MV-4-11 (cell line): ENCODE data around the gene FRMD4A.
"Not testable (repeated sequence)": the region's sequence is repeated elsewhere in the genome, so short reads cannot be mapped to it uniquely, and the experiment has no call there.

ENCODE experiments used
- DNase-seq: peaks from one replicate; lab custom pipeline; 2025; lab: John Stamatoyannopoulos, UW

FRMD4A gene

DNA sequence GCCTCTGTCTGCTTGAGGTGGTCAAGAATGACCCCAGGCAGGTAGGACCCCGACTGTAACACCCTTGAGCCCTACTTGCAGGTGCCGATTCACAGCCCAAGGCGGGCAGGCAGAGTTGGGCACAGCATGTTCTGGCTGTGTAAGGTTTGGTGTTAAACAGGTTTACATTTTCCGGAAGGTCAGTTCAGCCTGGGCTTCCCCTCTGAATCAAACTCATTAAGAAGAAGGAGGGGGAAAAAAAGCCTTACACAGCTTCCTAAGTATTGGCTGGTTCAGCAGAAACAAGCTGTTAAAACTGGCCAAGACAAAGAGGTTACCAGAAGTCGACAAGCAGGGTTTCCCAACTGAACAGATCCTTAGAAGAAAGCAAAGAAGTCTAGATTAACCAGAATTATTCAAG lies 611.3 kb downstream of the FRMD4A start:
- no peak for DNase-seq

DNA sequence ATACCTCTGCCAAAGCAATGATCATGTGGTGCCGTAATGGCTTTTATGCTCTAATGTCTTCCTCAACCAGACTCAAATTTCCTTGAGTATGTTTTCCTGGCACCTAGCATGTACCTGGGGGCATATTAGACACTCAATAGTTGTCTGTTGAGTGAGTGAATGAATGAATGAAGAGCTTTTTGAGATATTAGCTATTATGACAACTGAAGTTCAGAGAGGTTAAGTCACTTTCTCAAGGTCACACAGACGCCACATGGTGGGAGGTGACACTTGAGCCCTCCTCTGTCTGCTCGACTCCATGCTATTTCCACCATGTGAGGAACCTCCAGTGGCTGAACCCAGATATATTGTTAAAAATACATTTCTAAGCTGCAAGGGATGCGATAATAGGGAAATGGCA lies 611.9 kb downstream of the FRMD4A start:
- DNase-seq, result no peak

DNA sequence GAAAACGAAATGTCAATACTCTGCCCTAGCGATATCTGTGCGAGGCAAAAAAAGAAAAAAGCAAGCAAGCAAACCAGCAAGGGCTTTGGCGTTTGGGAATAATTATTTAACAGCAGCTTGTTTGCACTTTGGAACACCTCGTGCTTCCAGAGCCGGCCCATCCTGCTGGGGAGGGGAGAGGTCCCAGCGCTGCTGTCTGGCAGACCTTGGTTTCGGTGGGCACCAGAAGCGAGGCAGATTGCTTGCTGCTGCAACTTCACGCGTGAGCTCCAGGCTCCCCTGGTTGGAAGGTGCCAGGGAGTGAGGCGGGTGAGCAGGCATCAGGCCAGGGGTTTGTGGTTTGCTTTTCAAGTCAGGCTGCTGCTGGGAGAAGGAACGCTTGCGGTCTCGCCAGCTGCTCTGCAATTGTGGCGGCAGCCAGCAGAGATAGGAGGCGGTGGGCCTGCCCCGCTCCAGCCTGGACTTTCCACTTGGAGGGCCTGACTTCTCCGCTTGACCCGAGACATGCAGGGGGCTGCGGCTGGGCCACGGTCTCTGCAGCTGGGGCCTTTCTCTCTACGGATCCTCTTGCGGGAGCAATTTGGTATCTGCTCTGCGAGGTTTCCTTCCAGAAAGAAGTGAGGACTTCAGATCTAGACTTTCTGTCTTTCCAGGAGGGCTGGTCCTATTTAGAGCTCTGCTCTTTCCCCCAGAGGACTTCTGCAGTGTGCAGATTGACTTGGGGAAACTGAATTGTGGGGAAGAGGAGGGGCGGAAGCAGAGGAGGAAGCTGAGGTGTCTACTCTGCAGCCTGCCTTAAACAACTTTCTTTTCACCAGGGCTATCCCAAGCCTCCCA lies 612.6 kb downstream of the FRMD4A start:
- DNase-seq, result peak; percentile 89

DNA sequence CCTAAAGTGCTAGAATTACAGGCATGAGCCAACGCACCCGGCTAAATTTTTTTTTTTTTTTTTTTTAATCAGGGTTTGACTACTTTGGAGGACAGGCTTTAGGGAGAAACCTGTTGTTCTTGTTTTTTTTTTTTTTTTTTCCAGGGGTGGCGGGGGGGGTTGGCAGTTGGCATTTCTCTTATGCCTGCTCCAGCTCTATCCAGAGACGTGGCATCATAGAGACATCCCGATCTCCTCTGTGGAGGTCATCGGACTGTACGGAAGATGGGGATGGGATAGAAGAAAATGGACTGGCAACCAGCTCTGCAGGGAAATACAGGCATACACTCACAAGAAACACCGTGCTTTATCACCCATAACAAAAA lies 613.2 kb downstream of the FRMD4A start:
- DNase-seq, result no peak

DNA sequence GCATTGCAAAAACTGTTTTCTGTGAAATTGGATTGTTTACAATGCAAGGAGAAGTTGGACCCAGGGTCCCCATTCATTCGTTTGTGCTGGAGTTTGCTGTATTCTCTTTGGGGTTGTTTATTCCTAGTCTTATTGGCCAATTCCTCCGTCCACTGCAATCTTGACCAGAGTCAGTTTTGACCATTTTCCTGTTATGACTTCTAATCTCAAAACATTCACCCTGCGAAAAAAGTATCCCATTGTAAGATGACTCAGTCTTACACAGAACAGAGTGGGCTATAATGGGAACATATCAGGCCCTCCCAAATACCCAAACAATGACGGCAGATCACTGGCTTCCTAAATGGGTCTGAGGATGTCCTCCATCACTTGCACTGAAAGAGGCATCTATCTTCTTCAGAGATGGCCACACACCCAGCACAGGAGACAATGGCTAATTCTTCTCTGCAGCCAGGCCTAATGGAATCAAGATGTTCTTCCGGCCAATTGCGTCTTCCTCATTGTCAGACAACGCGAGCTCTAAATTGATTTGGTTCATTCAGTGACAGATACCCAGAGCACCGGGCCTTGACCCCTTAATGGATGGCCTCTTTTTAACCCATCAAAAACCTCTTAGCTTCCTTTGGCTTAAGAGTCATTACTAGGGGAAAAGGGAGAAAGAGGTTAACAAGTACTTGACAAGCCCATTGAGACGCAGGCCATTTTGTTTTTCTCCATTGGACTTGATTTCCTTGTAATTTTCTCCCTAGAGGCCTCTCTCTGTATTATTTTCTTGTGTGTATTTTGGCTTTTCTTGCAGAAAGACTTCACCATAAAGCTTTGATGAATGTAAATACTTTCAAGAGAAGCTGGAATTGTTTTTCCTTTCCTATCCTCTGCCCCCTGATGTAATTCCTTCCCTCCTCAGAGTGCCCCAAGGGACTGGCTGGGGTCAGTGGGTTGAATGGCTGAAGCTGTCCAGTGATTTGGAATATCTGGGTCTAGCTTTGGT lies 614.3 kb downstream of the FRMD4A start:
- DNase-seq, result no peak

DNA sequence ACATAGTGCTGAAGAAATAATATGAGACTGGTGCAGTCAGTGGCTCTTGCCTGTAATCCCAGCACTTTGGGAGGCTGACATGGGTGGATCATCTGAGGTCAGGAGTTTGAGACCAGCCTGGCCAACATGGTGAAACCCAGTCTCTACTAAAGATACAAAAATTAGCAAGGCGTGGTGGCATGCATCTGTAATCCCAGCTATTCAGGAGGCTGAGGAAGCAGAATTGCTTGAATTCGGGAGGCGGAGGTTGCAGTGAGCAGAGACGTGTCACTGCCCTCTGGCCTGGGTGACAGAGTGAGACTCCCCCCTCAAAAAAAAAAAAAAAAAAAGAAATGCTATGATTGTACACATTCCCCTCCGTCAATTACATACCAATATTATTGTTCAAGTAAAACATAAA lies 615.1 kb downstream of the FRMD4A start:
- not testable (repeated sequence) for DNase-seq

DNA sequence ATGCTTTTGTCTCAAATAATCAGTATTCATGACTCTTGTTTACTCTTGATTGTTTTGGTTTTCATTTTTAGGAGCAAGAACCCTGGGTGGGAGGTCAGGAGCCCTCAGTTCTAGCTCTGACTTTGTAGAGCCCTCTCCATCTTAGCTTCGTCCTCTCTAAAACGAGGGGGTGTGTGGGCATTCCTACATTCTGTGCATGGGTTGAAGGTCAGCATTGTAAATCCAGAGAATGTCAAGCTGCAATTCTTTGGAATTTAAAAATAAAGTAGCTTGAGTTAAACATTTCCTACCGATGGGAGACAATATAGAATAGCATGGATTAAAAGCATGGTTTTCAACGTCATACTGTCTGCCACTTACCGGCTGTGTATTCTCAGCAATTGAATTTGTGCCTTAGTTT lies 615.6 kb downstream of the FRMD4A start:
- no peak for DNase-seq

DNA sequence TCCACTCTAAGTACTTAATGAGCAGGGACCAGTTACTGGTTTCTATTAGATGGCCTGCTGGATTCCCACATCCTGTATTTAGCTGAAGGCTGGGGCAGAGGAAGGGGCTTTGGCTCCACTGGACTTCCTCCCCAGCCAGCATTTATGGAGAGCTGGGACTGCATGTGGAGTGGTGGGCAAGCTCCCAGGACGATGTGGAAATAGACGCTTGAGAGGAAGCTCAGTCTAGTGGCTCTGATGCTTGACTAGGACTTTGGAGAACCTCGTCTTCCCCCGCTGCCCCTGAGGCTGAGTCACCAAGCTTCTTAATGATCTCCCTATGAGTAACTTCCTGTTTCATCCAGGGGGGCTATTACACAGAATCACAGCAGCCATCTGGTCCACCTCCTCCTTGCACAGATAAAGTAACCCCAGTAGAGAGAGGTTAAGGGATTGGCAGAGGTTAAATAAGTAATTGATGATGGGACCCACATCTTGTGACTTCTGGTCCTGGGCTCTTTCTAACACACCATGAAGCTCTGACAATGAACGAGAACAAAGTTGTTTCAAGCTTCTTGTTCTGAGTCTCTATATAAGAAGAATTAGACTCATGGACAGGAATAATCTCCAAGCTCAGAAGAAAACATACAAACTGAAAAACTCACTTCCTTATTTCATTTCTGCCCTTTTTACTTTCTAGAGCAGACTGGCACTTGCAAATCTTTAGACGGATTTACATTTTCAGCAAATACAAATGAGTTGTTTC lies 617.7 kb downstream of the FRMD4A start:
- DNase-seq, result peak; percentile 97

DNA sequence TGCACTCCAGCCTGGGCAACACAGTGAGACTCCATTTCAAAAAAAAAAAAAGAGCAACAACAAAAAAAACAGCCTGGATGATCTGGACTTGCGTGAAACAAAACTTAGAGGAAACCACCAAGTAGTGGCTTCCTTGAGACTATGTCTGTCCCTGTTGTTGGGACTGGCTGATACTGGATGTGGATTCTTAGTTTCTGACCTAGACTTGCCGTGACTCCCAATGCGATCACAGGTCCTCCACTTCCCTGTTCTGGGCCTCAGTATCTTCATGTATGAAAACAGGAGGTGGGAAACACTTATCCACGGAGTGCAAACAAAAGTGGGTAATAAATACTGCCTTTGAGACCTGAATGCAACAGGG lies 618.3 kb downstream of the FRMD4A start:
- peak; percentile 74 for DNase-seq

DNA sequence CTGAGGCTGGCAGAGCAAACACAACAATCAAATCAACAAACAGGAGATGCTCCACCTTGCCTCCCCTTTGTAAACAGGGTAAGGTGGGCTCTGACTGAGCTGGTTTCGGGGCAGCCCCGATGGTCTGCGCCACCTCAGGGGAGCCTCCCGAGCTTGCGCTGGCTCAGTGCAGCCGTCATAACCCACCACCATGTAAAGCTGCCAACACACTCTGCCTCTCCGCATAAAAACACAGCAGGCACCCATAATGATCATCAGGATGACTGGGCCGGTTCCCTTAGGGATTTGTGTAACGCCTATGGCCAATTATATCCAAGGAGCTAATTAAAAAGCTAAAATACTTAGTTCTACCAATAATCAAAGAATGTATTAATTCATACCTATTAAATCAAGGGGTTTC lies 619.4 kb downstream of the FRMD4A start:
- no peak for DNase-seq

DNA sequence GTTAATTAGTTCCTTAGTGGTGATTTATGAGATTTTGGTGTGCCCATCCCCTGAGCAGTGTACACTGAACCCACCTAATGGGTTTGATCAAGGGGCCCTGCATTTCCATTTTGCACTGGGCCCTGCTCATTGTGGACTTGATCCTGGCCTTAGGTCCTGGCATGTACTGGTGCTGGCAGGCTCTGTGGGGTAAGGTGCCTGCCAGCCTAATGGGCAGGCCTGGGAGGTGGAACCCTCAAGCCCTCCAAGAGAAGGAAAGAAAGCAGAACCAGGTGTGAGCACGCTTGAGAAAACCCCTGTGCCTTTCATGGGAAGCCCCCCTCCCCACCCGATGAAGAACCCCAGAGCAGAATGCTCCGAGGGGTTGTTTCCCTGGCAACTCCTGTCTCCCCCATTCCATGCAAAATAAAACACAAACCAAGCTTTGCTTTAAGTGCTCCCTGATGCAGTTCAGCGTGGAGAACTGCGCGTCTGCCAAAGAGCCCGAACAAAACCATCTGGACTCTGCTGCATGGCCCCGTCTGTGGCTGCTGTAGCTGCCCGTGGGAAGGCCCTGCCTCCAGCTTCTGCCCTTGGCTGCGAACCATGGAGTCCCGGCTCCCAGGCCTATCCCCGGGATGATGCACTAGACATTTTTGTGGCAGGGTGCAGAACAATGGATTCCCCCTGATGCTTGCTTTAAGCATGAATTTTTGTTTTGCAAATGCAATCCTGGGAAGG lies 620.6 kb downstream of the FRMD4A start:
- no peak for DNase-seq

DNA sequence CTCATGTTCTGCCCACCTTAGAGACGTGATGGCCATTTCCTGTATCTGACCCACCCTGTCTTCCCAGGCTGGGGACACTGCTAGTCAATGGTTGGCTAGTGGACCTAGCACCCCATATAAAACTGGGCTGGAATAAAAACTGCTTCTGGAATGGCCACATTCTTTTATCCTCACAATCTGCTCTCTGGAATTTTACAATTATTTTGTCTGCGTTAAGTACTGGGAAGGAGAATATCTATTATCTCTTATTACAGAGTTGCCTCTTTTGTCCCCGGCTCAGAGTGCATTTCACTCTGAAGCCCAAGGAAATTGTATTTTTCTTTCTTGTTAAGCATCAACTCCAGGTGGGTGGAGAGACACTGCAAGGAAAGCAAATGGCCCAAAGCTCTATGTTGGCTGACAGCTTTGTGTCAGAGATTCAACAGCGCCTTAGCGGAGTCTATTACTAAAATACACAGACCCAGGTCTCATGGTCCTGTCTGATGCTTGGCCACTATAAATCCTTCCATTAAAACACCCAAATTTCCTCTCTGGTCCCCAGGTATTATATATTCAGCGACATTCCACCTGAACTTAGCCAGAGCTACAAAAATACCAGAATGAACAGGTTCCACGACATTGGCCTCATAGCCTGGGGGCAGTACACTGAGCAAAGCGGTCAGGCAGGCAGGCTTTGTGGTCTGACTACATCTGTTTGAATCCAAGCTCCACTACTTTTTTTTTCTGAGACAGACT lies 622.3 kb downstream of the FRMD4A start:
- no peak for DNase-seq

DNA sequence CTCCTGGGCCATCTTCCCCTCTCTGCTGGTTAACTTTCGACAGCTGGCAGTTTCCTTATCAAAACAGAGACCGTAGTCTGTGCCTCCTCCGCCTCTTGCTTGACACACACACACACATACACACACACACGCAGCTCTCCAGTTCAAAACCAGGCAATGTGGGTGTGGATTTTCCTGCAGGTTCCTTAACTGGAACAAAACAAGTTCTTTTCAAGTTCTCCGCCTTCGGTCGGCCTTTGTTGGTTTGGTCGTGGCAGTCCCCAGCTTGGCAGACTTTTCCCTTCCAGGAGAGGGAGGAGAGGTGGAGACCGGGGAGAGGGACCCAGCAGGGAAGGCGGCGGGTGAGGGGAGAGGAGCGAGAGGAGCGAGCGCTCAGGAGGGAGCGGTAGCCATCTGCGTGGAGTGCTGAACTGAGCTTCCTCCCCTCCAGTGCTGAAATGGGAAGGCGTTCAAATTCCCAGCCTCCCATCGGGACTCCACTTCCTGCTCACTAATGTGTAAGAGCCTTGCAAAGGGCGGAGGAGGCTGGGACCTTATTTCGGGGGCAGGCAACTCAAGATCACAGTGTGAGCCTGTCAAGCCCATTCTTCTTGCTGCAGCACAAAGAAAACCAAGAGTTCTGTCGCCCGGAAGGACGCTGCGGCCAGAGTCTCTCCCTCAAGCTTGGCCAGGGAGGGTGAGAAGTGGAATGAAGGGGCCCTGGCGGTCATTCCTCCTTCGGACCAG lies 623.4 kb downstream of the FRMD4A start:
- DNase-seq, result peak; percentile 70

DNA sequence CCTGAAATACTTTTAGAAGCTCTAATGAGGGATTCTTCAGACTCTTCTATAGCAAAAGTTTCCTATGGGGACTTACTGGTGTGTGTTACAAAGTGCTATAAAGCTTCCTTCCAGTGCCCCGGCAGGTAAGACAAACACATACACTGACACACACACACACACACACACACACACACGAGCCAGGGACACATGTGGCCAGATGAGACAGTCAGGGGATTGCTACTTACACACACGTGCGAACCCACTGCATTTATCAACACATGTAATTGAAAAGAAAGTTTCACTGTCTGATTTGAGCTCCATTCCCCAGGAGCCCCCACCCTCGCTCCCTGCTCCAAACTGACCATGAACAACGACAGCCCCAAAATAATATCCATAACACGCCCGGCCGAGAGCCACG lies 624.1 kb downstream of the FRMD4A start:
- no peak for DNase-seq

DNA sequence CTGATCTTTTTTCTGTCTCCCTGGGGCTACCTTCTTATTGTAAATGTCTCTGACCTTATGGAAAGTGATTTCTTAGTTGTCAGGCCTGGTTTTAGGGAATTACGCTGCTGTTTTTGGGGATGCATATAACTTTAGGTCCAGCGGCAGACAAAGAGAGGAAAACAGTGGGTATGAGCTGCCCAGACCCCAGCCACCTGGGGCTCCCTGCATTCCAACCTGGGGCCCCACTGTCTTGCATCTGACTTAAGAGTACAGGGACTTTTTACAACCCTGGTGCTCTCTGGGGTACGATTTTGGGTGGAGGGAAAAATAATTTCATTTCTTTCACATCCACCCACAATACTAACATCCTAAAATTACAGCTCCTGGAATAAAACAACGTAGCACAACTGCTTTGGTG lies 624.5 kb downstream of the FRMD4A start:
- DNase-seq, result no peak

DNA sequence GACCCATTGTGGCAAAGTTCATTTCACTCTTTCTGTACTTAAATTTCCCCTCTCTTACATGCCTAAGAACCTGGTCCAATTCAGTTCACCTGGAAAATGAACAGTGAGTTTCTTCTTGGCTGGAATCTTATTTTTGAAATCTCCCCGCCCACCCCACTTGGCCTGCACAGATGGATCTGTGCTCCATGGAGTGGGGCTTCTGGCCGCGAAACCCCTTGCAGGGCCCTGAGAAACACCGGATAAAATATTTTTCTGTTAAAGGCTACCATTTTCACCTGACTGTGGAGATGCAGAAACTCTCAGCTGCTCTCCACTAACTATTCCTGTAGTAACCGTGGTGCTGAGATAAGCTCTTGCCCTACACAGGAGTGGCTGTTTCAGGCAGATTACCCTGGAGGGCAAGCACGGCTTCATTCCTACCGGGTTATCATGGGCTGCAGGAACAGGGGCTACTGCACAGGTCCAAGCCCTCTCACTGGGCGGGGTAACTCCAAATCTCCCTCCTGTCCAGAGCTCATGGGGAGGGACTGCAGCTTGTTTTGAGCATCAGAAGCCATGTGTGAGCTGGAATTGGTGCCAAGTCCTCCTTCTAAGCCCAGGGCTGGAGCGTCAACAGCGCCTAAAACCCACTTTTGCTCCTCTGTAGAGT lies 625.1 kb downstream of the FRMD4A start:
- DNase-seq, result no peak

DNA sequence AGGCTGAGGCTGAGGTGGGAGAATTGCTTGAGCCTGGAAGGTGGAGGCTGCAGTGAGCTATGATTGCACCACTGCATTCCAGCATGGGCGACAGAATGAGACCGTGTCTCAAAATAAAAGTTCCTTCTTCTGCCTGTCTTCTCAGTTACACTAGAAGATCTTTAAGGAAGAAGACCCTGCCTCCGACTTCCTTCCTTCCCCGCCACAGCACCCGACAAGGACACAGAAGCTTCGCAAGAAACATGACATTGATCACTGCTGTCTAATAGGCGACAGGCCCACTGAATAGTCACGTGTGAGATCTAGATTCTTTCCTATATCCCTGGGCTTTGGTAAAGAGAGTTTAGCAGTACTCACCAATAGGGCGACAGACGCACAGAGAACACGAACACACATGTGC lies 625.8 kb downstream of the FRMD4A start:
- DNase-seq, result peak; percentile 44

DNA sequence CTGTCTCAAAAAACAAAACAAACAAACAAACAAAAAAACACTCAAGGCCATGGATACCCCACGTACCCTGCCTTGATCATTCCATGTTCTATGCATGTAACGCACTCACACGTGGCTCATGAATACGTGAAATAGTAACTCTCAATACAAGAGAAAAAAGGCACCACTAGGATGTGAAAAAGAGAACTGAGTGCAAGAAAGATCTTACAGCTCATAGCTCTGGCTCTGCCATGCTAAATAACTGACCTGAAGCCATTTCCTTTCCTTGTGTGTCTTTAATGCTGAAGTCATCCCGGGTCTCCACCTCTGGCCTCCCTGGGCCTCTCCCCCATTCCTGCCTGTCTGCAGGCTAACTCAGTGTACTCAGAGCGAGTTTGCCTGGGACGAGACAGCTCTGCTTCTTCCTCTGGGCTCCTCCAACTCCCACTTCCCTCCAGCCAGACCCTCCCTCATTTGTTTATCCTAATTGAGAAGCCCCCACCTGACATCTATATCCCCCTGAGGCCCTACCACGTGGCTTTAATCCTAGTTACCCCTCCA lies 626.7 kb downstream of the FRMD4A start:
- DNase-seq, result peak; percentile 56

DNA sequence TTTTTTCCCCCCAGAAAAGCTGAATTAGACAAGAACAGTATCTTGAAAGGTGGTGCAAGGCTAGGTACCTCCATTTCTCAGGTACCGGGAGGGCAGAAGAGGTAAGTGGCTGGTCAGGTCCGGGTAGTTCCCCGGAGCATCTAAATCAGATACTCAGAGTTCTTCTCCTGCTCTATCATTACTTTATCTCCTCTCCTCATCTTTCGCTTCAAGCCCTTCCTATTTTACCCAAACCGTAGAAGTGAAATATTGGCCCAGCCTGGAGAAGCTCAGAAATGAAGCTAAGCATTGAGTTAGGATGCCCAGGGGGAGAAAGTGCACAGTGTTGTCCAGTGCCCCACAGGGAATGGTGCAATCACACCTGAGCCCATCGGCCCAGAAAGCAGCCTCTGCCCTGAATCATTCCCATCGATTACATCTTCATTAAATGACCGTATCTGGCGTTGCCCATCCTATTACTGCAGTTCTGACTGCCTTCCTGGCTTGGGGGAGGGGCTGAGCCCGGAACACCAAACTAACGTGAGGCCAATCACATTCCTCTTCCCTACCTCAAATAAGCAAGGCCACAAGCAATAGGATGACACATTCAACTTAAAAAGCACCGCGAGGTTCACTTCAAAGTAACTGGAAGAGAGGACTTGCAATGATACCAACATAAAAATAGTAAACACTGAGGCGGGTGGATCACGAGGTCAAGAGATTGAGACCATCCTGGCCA lies 627.5 kb downstream of the FRMD4A start:
- DNase-seq, result no peak
